NAMALWA (cell line): ENCODE results near the gene THOP1.

Source experiments
- DNase-seq: peaks from one replicate; pipeline ENCODE4 v3.0.0-alpha.2; 2015; ENCODE audit warnings: low spot score

THOP1 gene

DNA sequence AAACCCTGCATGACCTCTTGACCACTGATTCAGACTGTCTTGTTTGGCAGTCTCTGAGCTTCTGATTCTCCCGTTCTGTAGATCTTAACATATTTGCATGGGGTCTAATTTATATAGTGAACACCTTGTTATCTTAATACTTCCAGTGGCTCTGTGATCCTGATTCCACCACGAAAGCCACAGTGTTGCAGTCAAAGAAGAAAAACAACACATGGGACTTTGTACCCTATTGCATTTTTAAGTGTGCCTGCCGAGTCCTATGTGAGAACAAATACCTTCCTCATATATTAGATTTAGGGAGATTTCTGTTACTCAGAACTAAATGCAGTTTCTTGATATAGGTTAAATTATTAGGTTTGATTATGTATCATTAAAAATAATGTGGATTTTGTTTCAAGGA is 69.5 kb downstream of the THOP1 start:
- no peak for DNase-seq

- no peak for DNase-seq
Measured at GRCh38 chr19:2856457-2857050, 71.3 kb downstream of the THOP1 start.

DNA sequence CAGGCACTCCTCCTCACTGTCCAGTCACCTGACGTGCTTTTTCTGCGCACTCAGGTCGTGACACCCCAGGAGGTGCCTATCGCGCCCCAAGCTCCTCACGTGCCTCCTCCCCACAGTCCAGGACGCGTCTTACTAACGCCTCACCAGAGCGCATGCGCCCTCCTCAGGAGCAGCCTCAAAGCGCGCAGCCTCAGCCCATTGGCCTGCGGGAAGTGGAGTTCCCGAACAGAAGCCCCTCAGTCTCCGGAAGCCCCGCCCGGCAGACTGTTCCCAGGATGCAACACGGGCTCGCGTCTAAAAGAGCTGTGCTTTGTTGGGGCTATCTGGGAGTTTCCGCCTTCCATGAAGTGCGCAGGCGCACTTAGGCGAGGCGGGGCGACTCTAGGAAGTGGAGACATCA is 73.6 kb downstream of the THOP1 start:
- DNase-seq, result no peak

DNA sequence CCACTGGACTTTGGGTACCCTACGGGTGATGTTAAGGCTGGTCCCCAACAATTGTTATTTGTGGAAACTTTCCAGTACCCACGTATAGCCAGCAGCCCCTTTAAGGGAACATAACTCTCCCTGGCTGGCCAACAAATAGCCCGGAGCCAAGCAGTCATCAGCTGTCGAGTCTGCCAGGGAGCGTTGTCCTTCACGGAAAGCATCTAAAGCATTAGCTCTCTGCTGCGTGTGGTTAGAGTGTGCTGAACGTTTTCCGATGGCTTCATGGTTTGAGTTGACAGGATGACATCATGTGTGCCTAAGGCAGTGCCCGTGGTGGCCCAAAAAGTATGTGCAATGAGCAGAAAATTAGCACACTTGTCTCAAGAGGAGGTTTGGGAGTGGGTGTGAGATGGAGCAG is 78.5 kb downstream of the THOP1 start:
- DNase-seq, result no peak
